EH (cell line): ENCODE measurements around the gene GBX1.
A peak's percentile ranks its signal among the peaks of the same experiment; 100 is the strongest.

Experiments used
- DNase-seq: peaks from one replicate; pipeline ENCODE4 v3.0.0-alpha.2; 2015; ENCODE audit warnings: low read depth

The GBX1 gene

DNA sequence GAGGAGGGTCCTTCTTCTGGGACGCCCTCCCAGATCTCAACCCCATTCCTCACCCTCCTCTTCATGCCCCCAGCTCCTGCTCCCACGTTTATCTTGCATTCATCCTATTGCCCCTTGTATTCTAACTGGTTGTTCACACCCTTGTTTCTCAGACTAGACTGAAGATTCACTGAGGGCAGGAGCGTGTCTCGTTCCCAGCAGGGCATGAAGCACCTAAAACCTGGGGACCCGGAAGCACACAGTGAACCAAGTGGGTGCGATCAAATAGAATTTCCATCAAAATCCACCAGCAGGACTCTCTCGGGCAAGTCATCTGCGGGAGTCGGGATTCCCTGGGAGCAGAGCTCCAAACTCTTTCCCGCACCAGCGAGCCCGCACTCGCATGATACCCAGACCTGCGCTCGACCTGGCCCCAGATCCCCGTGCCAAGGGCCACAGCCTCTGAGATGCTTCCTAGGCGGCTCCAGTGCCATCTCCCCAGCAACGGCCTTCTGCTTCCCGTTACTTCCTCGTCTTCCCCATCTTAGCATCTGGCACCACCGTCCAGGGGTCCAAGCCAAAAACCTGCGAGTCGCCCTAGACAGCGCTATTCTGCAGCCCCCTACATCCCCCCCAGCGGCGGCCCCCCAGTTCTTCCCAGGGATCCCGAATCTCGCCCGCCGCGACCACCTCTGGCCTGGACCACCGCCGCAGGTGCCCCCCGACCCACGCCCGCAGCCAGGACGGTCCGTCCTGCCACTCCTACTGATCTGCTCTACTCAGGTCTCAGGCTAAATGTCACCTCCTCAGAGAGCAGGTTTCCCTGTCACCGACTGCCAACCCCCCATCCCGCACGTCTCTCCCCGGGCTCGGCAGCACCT is 6.1 kb upstream of the GBX1 start:
- DNase-seq: no peak

- peak; percentile 69 for DNase-seq
These were observed 5.0 kb upstream of the GBX1 start for GRCh38 chr7:151172273-151173141.

DNA sequence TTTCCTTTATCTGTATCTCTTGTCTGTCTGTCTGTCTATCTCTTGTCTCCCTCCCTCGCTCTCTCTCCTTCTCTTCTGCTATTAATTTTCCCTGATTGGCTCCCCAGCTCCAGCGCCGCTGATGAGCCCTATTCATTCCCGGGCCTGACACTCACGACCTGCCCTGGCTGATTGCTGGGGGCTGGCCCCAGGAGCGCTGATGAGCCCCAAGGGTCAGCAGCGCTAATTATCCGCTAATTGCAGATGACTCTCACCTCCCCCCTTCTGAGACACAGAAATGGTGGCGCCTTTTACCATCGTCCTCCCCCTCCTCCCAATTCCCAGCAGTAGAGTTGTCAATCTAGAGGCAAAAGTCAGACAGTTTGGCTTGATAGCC is 1.3 kb upstream of the GBX1 start:
- no peak for DNase-seq

GRCh38 chr7:151168003-151168786 is 701 bp upstream of the GBX1 start:
- DNase-seq: no peak

DNA sequence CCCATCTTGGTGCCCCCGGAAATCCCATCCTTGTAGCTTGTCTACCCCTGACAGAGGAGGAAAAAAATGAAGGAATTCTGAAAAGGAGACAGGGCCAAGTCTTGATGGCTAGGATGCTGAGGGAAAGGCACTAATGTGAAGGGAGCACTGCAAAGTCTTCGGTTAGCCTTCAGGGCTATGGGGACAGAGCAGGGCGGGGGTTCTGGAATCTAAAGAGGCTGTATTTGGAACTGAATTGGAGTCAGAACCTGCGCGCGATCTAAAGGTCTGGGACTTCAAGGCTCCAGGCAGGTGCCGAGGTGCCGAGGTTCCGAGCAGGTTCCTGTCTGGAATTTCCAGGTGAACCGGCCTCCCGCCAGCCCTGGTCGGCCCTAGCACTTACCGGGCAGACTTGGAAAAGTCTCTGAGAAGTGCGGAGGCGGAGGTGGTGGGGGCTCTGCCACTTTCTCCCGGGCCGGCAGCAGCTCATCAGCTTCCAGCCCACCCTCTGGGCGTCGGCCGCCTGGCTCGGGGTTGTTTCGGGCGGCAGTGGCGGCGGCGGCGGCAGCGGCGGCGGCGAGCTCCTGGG is 781 bp downstream of the GBX1 start:
- no peak for DNase-seq

DNA sequence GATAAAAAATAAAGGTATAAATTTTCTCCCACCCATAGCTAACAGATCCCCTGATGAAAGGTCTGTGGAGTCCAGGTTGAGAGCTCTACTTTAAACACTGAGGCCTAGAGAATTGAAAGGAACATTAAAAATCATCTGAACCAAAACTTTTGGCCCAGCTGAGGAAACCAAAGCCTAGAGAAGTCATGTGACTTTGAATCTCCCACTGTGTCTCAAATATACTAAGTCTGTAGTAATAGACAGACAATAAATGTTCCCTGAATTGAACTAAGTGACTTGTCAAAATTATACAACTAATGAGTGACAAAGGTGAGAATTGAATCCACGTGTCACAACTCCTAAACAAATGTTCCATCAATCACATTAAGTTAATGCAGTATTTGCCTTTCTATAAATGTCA is 5.7 kb downstream of the GBX1 start:
- no peak for DNase-seq

- DNase-seq: no peak
These were observed 9.7 kb downstream of the GBX1 start for GRCh38 chr7:151157645-151158329.

- DNase-seq: no peak
These were observed 14.6 kb downstream of the GBX1 start for GRCh38 chr7:151152643-151153513.

GRCh38 chr7:151150388-151150787 is 17.1 kb downstream of the GBX1 start:
- no peak for DNase-seq

DNA sequence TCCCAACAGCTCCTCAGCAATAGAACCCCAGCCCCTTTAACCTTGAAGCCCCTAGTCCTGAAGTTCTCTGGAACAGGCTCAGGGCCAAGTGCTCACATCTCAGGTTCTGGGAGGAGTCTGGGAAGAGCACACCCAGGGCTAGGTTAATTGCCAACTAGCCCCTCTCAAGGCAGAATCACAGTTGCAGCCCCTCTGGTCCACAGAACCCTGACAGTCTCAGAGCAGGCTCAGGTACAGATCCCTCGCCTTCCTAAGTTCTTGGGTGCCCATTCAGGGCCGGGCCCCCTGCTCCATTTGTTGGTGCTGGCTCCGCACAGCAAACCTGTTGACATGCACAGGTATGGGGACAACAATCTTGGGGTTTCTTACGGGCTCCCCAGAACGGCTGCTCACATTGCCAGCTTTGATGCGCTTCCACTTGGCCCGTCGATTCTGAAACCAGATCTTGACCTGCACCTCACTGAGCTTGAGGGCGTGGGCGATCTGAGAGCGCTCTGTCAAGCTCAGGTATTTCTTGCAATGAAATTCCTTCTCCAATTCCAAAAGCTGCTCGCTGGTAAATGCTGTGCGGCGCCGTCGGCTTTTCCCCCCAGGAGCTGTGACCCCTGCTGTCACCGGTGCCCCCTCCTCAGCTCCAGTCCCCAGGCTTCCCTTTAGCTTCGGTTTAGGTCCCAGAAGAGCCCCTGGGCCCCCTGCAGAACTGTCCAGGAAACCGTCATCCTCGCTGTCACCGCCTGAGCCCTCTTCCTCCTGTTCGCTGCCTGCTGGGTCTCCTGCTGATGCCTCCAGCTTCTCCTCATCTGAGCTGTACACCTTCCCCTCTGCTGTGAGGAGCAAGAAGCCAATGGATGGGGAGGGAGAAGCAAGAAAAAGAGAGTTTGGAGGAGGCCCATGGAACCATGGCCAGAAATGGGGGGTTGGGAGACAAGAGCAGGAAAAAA is 18.9 kb downstream of the GBX1 start:
- DNase-seq: no peak

DNA sequence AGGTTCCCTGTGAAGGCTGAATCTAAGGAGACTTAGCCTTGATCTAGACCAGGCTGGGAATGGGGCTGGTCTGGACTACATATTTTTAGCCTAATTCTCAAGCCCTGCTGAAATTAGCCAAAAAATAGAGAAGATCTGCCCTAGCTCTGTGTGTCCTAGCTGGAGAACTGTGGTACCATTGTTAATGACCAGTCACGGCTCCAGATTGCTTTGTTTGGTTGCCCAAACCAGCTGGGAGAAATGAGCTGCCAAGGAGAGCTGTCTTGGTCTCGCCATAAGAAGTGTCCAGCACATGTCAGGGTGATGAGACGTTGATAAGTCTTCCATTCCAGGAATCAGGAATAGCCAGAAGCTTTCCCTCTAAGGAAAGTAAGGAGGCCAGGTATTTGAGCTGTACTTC is 20.7 kb downstream of the GBX1 start:
- no peak for DNase-seq

GRCh38 chr7:151144387-151144786 is 23.1 kb downstream of the GBX1 start:
- no peak for DNase-seq

GRCh38 chr7:151143261-151144015 is 24.1 kb downstream of the GBX1 start:
- no peak for DNase-seq

DNA sequence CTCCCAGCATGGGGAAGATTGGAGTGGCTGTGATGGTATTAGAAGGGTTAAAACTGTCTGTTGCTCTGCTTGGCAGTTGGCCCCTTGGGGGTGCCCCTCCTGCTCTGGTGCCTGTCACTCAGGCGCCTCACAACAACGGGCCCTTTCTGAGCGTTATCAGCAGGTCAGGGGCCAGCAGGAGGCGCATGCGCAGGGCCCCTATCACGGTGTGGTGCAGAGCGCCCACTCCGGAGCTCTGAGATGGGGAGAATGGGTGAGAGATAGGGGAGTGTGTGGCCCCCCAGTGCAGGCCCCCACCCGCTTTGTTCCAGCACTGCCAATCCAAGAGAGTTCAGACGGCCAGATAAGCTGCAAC is 24.8 kb downstream of the GBX1 start:
- no peak for DNase-seq

- DNase-seq: no peak
These were observed 25.4 kb downstream of the GBX1 start for GRCh38 chr7:151141855-151142685.

DNA sequence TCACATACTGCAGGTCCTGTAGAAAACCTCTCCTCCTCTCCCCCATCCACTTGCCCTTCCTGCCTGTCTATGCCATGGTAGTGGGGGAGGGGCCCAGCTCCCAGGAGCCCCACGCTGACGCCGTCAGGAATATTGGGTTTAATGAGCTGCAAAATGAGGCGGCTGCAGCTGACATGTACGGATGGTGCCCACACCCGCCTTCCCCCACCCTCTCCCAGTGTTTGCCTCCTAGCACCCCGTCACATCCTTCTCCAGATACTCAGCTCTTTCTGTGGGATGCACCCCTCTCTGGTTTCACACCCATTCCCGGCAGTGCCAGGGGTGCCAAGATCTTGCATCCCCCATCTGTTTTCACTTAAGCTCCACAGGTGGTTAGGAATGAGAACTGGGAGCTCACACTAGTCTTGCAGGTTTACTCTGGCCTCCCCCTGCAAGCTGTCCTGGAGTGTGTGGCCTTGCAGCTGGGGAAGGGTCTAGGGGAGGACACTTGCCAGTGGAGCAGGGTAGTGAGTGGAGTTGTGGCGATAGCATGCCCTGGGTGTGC is 26.1 kb downstream of the GBX1 start:
- DNase-seq: no peak

DNA sequence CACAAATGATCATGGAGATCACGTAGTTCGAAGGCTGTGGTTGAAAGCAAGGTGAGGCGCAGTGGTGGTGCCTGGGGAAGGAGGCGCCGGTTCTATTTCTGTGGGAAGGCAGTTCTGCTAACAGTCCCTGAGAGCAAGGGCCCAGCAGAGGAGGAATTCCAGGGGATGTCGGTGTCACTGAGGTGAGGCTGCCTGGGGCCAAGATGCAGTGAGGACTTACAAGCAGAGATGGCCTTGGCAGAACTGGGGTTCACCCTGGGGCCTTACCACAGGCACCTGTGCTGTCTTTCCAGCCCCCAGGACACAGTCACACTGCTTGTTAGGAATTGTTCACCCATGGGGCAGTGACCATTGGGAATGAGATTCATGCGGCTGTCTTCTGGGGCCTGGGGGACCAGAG is 26.7 kb downstream of the GBX1 start:
- no peak for DNase-seq

DNA sequence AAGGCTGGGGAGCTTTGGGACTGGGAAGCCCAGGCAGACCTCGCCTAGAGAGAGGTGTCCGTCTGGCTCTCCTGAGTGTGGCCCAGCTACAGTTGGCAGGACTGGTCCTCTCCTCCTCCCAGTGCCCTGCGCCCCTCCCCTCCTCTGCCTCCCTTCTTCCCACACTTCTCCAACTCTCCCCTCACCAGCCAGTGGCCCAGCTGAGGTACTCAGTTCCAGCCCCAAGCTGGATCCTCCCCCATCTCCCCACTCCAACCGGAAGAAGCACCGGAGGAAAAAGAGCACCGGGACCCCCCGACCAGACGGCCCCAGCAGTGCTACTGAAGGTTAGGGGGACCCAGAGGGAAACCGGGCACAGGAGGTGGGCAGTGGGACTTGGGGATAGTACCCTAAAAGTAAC is 27.7 kb downstream of the GBX1 start:
- no peak for DNase-seq
